IMR-90 (cell line): Measurements from ENCODE around the gene CDK5RAP3.

Experiments used
- BHLHE40 ChIP-seq: fragments of 150-350 bp; IDR thresholded peaks from 2 replicates; pipeline ENCODE4 v1.6.1; 2016; ENCODE audit warnings: mild to moderate bottlenecking, low read depth, low read length
- CEBPB ChIP-seq: IDR thresholded peaks from 2 replicates; pipeline ENCODE4 v1.6.1; 2012; ENCODE audit warnings: low read depth, low read length, improper control_type of control experiment
- FOS ChIP-seq: fragments of 150-350 bp; IDR thresholded peaks from 2 replicates; pipeline ENCODE4 v1.6.1; 2016; ENCODE audit warnings: low read depth, low read length
- MAFK ChIP-seq: IDR thresholded peaks from 2 replicates; pipeline ENCODE4 v1.6.1; 2012; ENCODE audit warnings: low read depth, low read length, improper control_type of control experiment
- MXI1 ChIP-seq: IDR thresholded peaks from 2 replicates; pipeline ENCODE4 v1.6.1; 2012; ENCODE audit warnings: low read depth, mild to moderate bottlenecking, low read length, moderate library complexity, borderline replicate concordance
- POLR2A ChIP-seq: IDR thresholded peaks from 2 replicates; pipeline ENCODE4 v1.6.1; 2012; ENCODE audit warnings: mild to moderate bottlenecking, low read depth, low read length
- RAD21 ChIP-seq: IDR thresholded peaks from 2 replicates; pipeline ENCODE4 v1.6.1; 2012; ENCODE audit warnings: low read length, improper control_type of control experiment
- RCOR1 ChIP-seq: IDR thresholded peaks from 2 replicates; pipeline ENCODE4 v1.6.1; 2012; ENCODE audit warnings: mild to moderate bottlenecking, low read length, improper control_type of control experiment; ENCODE audit not compliant: insufficient replicate concordance
- SMC3 ChIP-seq: fragments of 150-350 bp; IDR thresholded peaks from 2 replicates; pipeline ENCODE4 v1.6.1; 2016; ENCODE audit warnings: low read depth, mild to moderate bottlenecking, antibody characterized with exemption, low read length, moderate library complexity
- TF ChIP-seq, protein P1 (sequence below): conservative IDR thresholded peaks from 2 replicates; pipeline ENCODE4 v1.5.1; 2012; ENCODE audit warnings: mild to moderate bottlenecking, low read depth, low read length, improper control_type of control experiment
- TF ChIP-seq, protein P2 (sequence below): fragments of 150-350 bp; IDR thresholded peaks from 2 replicates; pipeline ENCODE4 v1.6.1; 2017; ENCODE audit warnings: mild to moderate bottlenecking, antibody characterized with exemption, low read length, low read depth
- TF ChIP-seq, protein P3 (sequence below): fragments of 150-350 bp; IDR thresholded peaks from 2 replicates; pipeline ENCODE4 v1.6.1; 2016; ENCODE audit warnings: low read depth, mild to moderate bottlenecking, low read length, moderate library complexity, borderline replicate concordance

DNA sequence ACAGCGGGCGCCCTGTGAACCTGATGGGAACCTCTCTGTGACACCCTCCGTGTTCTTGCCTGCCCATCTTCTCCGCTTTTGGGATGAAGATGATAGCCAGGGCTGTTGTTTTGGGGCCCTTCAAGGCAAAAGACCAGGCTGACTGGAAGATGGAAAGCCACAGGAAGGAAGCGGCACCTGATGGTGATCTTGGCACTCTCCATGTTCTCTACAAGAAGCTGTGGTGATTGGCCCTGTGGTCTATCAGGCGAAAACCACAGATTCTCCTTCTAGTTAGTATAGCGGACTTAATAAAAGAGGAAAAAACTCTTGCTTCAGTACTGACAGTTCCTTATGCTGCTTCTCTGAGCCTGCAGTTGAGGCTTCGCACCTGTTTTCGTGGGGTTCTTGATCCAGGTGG is 10.5 kb downstream of the CDK5RAP3 start:
- no peak for TF ChIP-seq POLR2A
- TF ChIP-seq, protein P1, sequence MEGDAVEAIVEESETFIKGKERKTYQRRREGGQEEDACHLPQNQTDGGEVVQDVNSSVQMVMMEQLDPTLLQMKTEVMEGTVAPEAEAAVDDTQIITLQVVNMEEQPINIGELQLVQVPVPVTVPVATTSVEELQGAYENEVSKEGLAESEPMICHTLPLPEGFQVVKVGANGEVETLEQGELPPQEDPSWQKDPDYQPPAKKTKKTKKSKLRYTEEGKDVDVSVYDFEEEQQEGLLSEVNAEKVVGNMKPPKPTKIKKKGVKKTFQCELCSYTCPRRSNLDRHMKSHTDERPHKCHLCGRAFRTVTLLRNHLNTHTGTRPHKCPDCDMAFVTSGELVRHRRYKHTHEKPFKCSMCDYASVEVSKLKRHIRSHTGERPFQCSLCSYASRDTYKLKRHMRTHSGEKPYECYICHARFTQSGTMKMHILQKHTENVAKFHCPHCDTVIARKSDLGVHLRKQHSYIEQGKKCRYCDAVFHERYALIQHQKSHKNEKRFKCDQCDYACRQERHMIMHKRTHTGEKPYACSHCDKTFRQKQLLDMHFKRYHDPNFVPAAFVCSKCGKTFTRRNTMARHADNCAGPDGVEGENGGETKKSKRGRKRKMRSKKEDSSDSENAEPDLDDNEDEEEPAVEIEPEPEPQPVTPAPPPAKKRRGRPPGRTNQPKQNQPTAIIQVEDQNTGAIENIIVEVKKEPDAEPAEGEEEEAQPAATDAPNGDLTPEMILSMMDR = no peak
- TF ChIP-seq CEBPB = no peak
- TF ChIP-seq, protein P2, sequence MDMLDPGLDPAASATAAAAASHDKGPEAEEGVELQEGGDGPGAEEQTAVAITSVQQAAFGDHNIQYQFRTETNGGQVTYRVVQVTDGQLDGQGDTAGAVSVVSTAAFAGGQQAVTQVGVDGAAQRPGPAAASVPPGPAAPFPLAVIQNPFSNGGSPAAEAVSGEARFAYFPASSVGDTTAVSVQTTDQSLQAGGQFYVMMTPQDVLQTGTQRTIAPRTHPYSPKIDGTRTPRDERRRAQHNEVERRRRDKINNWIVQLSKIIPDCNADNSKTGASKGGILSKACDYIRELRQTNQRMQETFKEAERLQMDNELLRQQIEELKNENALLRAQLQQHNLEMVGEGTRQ = no peak
- TF ChIP-seq, protein P3, sequence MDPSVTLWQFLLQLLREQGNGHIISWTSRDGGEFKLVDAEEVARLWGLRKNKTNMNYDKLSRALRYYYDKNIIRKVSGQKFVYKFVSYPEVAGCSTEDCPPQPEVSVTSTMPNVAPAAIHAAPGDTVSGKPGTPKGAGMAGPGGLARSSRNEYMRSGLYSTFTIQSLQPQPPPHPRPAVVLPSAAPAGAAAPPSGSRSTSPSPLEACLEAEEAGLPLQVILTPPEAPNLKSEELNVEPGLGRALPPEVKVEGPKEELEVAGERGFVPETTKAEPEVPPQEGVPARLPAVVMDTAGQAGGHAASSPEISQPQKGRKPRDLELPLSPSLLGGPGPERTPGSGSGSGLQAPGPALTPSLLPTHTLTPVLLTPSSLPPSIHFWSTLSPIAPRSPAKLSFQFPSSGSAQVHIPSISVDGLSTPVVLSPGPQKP = no peak
- TF ChIP-seq RCOR1 = no peak
- no peak for TF ChIP-seq FOS
- no peak for TF ChIP-seq SMC3
- no peak for TF ChIP-seq MXI1
- no peak for TF ChIP-seq BHLHE40
- no peak for TF ChIP-seq RAD21
- no peak for TF ChIP-seq MAFK
